Fibroblast of the conjunctiva (primary cell): Measurements from ENCODE around the gene AKR1E2.

Source experiments
- DNase-seq: peaks from one replicate; pipeline ENCODE4 v3.0.0-alpha.2; 2010; ENCODE audit warnings: low read depth

Gene AKR1E2

DNA sequence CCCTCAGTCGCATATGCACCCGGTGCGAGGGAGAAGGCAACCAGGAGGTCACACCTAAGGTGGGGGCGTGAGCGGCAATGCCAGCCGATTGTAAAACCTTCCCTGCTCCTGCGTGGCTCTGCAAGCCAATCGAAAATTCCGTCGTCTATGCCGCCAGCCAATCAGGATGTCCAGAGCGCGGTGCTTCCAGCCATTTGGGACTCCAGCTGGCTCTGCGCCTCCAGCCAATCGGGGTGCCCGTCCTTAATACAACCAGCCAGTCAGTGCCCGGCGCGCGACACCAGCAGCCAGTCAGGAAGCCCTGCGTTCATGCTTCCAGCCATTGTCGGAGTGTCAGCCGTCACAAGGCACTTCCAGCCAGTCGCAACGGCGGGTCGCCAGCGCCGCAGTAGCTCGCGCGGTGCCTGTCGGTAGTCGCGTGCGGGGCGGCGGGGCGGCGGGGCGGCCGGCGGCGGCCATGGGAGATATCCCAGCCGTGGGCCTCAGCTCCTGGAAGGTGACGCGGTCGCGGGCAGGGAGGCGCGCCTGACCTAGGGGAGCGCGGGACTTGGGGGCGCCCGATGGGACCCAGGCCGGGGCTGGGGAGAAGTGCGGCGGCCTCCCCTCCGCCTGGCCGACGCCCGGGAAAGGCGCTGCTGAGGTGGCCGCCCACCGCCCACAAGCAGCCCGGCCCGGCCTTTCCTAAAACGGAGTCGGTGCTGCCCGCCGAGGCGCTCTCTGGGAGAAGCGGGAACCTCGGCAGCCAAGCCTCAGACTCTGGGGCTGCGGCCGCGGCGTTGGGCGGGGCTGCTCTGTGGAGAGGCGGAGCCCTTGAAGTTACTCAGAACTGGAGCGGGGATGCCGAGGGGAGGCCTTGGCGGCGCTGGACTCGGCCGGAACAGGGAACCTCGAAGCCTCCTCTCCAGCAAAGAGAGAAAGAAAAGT is at the start of gene AKR1E2:
Gene AKR1E2 (plus strand): TSS at position 340 of the 924 bp plus-strand sequence. CDS start 118 bp downstream, at position 458.
- peak; percentile 74 for DNase-seq

DNA sequence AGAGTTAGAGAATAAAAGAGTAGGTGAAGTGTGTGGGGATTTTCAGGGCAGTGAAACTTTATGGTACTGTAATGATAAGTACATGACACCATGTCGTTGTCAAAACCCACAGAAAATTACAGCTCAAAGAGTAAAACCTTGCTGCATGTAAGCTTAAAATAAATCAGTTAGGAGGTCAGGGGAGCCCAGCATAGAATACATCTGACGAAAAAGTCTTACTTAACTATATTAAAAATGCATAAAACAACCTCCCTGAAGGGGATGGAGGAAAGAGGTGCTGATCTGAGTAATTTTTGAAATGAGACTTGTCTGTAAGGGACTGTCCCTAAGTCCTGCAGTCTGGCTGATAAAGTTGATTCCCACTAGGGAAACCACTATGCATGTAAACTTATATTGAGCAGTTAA is 49.8 kb upstream of the AKR1E2 start:
- no peak for DNase-seq

DNA sequence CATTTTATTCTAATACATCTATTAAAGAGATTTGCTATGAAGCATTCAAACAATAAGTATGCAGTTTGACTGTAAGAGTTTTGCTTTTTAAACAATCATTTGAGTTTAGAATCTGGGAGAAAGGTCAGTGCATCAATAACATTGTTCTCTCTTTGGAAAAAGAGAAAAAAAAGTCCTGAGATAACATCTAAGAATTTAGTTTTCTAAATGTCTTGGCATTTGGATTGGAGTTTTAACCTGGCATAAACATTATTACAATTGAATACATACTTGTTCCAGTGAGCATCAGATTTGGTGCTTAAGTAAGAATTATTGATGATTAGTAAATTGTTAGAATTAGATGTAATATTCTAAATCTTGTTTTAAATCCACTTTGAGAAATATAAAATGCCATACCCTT is 47.2 kb upstream of the AKR1E2 start:
- DNase-seq: no peak

DNA sequence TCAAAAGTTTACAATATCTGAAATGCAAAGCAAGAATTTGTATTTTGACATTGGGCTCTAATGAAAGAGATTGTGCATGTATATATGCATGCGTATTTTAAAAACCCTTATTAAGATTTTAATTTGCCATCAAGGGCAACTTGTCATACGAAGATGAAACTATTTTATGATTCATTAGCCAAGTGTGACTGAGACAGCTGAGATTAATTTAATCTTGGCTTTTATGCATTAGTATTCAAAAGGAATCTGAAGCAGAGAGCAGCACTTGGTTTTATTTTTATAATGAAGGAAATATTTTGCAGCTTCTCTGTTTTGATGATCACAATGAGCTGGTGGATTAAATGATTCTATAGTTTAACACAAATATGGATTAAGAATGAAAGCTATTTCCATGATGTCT is 45.9 kb upstream of the AKR1E2 start:
- no peak for DNase-seq

DNA sequence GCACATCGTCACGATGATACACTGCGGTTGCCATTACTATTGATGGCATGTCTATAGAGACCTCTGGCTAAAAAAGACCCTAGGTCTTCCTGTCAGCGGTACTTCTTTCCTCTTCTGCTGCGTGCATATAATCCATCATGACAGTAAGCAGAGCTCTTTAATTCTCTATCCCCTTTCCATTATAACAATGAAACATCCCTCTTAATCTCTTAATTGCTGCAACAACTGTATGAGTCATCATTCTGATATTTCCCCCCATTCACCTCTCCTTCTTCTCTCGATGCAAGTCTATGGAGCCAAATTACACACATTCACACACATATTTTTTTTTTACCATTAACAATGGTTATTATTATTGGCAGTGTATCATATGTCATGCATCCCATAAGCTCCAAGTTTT is 45.2 kb upstream of the AKR1E2 start:
- no peak for DNase-seq

DNA sequence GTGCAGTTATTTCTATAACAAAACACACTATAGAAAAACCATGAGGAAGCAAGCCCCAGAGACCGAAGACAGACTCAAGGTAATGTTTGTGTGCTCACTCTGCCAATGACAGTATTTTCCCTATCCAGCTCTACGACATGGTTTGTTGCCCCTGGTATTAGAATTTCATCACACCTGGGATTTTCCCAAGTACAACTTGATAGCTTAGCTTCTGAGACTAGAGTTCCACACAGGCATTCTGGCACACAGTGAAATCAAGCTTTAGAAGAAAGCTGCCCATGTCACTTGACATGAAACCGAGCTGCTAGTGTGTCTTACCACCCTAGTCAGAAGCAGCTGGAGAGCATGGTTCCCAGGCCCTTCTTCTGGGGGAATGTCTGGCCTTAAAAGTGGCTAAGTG is 44.1 kb upstream of the AKR1E2 start:
- DNase-seq: no peak

DNA sequence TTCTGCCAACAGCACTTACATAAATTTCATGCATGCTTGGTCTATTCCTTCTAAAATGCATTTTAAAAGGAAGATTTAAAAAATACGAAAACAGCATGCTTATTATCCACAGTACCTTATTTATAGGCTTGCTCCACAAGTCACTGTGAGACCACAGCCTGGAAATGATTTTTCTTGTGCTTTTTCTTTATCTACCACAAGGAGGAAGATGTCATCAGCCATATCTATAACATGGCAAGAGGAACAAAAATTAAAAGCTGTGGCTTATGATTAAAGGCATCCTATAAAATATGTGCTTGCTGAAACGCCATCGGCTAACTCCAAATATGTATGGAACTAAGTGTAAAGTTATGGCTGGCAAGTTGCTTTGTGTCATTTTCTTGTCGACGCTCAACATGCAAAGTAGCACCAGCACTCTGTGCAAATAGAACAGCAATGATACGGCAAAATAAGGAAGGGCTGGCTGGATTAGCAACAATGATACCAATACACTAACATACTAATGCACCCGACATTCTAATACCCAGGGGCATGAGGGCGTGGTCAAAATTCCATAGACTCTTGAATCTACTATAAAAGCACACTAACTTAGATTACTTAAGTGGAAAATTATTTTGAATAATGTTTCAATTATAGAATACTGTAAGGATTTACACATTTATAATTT is 41.2 kb upstream of the AKR1E2 start:
- no peak for DNase-seq

DNA sequence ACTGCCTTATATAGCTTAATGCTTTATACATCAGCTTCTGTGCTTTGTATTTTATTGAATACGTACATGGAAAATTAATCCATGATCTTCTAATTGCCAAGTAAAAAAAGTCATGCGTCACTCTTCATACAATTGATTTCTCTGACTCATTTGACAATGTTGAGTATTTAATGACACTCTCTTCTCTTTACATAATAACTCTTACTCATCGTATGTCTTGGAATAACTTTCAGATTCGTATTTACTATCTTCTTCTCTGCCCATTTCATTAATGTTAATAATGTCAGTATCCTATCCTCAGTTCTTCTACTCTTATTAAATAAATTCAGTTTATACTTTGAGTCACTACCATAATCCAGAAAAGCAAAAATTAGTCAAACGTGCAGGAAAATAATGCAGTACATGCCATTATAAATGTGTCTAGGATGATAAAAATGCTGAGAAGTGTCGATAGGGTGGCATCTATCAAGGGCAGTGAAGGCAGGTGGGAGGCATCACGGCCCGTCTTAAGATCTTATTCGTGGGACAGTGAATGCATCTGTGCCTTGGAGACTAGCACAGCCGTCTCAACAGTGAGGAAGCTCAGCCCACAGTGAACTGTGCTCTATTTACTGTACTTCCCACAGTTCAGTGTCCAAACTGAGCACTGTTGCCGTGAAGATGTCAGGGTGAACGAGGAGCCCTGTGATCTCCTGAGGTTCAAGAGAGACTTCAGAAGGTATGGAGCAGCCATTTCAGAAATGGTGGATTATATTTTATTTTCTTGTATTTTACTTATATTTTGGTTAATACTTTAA is 39.8 kb upstream of the AKR1E2 start:
- DNase-seq: no peak

DNA sequence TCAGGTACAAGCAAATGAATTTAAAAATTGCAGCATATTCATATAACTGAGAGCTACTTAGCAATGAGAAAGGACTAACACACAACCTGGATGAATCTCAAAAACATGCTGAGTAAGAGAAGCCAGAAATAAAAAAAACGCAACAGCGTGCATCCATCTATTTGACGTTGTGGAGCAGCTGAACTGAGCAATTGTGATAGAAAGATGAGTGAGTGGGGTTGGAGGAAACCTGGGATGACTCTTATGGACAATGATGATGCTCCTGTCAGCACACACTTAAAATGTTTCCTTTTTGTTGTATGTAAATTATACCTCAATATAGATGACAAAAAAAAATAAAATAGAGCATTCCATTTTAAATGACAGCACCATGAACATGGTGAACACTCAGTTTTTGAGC is 36.0 kb upstream of the AKR1E2 start:
- no peak for DNase-seq

DNA sequence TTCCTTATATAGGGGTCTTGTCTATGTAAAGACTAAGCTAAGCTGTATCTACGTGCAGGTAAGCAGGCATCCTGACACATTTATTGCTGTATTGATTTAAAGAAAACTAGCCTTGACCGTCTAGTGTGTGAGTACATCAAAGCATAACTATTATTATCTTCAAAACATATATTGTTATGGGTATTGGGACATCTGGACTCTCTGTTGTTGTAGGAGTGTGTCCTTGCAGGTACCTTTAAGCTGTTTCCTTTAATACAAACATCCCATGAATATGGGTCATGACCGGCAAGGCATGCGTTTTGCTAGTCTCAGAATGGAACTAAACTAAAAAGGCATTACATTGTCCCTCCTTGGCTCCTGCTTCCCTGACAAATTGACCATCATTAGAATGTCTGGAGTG is 35.1 kb upstream of the AKR1E2 start:
- DNase-seq: no peak

DNA sequence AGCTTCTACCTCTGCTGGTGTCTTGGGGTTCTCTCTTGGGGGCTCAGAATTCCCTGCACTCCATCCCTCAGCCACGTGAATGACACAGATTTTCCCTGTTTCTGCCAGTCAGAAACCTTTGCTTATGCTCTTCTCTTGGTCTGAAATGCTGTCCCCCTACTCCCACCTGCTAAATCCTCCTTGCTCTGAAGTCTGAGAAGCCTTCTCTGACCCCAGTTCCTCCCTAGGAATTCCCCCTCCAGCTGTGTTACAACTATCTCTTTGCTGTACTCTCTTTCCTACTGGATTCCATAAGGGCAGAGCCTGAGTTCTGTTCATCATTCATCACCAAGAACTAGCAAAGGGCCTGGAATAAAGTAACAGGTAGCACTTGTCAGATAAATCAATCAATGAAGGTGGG is 33.6 kb upstream of the AKR1E2 start:
- DNase-seq: no peak

DNA sequence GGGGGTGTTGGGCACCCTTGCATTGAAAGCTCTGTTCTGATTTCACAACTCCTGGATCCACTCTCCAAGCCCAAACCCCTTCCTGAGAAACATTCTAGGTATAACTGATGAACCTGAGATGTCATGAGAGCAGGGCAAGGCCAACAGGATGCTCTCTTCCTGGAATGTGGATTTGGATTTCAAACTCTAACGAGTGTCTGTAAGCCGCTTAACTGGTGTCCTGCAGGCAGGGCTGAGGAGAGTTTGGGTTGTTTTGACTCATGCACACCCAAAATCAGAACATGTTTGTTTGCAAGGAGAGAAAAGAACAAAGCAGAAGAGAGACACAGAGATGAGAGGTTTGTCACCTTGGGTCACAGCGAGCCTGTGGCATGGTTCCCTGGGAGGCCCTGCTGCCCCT is 24.6 kb upstream of the AKR1E2 start:
- no peak for DNase-seq

DNA sequence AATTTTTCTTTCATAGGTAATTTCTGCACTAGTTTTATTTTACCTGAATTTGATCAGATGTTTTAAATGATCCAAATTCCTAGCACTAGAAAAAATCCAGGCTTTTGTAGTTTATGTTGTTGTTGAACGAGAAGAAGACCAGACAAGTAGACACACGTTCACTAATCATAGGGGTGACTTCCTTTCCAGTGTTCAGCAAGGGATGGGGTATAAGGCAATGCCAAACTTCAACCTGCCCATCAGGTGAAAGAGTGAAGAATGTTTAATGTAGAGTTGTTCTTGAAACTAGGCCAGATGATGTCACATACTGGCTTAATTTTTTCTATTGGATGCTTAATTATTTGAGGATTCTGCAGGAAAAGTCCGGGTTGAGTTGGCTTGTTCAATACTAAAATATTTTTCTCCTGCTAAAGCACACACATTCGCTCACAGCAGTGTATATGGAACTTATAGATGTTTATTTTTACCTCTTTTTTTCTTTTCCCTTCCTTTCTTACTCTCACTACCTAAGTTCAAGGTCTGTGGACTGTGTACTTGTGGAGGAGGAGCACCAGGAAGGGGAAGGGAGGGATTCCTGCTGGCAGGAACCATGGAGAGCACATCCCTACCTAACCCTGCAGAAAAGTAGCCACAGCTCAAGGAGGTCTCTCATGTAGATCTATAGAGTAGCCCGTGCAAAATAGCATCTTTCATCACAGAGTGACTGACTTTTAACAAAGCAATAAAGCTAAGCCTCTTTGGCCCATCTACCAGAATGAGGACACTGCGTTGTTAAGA is 23.1 kb upstream of the AKR1E2 start:
- no peak for DNase-seq

DNA sequence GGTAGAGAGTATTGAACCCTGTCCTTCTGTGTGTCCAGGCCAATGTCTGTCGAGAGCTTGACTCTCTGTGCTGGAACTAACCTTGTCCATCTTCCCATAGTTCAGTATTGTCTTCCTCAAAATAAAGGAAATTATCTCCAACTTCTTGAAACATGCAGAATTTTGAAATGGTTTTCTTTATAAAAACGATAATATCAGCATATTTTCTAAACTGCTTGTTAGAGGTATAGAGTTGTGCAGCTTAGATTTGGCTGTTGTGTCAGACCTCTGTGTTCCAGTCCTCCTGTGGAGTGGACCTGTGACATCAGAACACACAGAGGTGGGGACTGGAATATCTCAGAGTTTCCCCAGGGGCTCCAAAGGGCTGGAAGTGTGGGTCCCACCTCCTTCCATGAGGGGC is 22.2 kb upstream of the AKR1E2 start:
- no peak for DNase-seq

DNA sequence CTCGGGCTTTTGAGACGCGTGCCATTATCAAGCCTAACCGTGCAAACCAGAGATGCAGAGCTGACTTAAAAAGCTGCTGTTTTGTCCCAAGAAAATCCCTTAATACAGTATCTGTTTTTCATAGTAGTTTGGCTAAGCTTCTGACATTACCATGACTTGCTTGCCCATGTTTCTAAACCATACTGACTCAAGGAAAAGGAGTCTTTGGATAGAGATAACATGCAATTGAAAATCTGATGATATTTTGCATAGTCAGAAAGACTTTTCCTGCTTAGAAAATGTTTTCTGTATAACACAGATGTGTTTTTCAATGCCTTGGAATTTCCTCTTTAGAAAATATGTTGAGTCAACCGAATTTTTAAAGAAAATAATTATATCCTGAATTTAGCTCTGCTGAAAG is 21.5 kb upstream of the AKR1E2 start:
- DNase-seq: no peak

DNA sequence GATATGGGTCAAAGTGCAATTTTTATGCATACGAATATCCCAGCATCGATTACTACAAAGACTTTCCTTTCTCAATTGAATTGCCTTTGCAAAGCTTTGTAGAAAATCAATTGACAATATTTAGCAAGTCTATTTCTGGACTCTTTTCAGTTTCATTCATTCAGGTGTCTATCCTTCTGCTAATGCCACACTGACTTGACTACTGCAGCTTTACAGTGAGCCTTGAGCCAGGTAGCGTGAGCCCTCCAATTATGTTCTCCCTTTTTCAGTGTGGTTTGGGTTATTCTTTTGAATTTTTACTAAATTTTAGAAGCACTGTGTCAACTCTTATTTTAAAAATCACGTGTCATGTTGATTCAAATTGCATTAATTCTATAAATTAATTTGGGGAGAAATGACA is 19.5 kb upstream of the AKR1E2 start:
- no peak for DNase-seq

DNA sequence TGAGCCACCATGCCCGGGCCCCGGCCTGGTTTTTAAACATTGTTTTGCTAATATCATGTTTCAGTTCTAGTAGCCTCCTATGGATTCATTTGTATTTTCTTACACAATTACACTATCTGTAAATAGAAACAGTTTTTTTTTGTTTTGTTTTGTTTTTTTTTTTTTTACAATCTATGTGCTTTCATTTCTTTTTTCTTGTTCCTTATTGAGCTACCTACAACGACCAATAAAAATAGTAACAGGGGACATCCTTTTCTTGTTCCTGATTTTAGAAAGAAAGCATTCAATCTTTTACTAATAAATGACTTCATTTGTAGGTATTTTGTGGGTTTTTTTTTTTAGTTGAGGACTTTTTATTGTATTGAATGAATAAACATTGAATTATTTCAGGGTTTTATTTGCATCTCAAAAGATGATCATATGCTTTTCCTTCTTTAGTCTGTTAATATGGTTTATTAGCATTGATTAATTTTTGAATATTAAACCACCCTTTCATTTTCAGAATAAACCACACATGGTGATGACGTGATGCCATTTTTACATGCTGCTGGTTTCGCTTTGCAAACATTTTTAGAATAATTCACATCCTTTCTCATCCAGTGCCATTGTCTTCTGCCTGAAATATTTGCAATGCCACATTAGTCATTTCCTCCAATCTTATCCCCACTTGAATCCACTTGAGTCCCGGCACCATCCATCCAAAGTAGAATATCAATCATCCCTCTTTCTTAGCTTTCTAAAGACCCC is 18.1 kb upstream of the AKR1E2 start:
- DNase-seq: peak; percentile 35

DNA sequence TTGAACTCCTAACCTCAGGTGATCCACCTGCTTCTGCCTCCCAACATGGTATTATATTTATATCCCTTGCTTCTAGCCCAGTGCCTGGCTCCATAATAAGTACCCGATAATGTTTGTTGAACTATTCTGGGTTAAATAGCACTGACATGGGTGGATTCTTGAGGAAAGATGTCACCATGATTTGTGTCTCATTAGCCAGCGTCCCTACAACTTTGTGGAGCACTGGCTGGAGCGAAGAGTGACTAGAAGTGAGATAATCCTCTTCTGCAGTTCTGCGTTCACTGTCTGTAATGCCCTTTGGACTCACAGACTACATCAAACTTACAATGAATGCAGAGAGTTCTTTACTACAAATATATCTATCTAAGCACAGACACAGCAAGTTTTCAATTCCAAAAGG is 16.9 kb upstream of the AKR1E2 start:
- DNase-seq: no peak

DNA sequence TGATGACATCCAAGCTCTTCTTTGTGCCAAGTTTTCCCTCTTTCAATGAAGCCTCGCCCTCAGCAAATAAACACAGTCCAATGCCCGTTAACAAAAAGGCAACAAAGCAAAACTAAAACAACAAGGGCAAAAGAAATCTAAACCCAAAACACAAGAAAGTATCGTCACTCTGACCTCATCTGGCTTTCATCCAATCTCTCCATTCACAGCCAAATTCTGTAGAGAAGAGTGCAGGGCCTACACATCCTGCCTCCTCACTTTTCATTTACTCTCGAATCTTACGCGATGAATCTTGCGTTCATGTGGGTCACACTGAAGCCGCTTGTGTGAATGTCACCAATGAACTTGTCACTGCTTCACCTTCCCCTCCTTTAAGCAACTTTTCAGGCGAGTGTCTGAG is 15.9 kb upstream of the AKR1E2 start:
- DNase-seq: peak; percentile 12

DNA sequence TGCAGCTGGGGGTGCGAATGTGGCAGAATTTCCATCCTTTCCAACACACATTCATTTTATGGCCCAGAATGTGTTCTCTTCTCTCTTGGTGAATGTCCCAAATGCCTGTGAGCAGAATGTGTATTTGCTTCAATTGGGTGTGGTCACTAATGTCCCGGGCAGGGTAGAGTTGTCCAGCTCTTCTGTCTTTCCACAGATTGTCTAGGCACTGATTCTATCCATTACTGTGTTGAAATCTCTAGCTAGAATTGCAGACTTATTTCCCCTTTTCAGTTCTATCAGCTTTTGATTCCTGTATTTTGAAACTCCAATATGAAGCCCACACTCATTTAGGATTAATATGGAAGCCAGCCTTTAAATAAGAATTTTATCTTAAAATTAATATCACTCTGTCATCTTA is 14.0 kb upstream of the AKR1E2 start:
- DNase-seq: no peak

DNA sequence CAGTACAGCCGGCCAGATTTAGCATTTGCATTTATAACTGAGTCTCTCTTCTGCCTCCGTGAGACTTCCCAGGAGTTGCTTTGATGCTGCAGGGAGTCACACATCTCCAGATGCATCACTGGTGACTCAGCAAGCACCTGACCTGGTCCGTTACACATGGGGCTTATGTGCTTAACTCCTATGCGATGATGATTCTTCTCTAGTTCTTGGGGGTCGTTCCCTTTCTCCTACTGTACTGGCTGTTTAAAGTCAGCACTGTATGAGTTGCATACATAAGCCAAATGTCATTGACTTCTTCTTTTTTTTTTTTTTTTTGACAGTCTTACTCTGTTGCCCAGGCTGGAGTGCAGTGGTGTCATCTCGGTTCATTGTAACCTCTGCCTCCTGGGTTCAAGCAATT is 13.0 kb upstream of the AKR1E2 start:
- DNase-seq: peak; percentile 29
